Ectodermal cell (in vitro differentiated cells): Measurements from ENCODE around the gene ANKS1B.
"Not testable (repeated sequence)": the region's sequence is repeated elsewhere in the genome, so short reads cannot be mapped to it uniquely, and the experiment has no call there.

Experiments
- H3K27ac ChIP-seq: 2 replicates; pipeline ENCODE4 v1.7.0; 2013; ENCODE audit warnings: mild to moderate bottlenecking, low read depth, low read length; ENCODE audit not compliant: insufficient read depth, poor library complexity, severe bottlenecking
- H3K27me3 ChIP-seq: 2 replicates; pipeline ENCODE4 v1.7.0; 2013; ENCODE audit warnings: mild to moderate bottlenecking, low read length; ENCODE audit not compliant: insufficient read depth, control insufficient read depth, poor library complexity, severe bottlenecking
- H3K36me3 ChIP-seq: one replicate; pipeline ENCODE4 v1.7.0; 2013; ENCODE audit warnings: low read length; ENCODE audit not compliant: control insufficient read depth, insufficient read depth
- H3K4me1 ChIP-seq: one replicate; pipeline ENCODE4 v1.7.0; 2013; ENCODE audit warnings: low read length; ENCODE audit not compliant: control insufficient read depth, insufficient read depth
- H3K4me3 ChIP-seq: 2 replicates; pipeline ENCODE4 v1.7.0; 2013; ENCODE audit warnings: low read depth, low read length, control low read depth; ENCODE audit not compliant: insufficient read depth
- H3K9me3 ChIP-seq: 2 replicates; pipeline ENCODE4 v1.7.0; 2013; ENCODE audit warnings: mild to moderate bottlenecking, low read length, moderate library complexity; ENCODE audit not compliant: control insufficient read depth
- WGBS, 2 experiments: methylation state at CpG; one replicate each; pipeline ENCODE4 v1.1.7; 2013; ENCODE audit warnings: missing lambda C conversion rate in 2 of 2; 5-methylcytosine and 5-hydroxymethylcytosine counted together

ANKS1B gene

GRCh38 chr12:99680276-99680675 lies 304.5 kb downstream of the ANKS1B start:
- WGBS, 2 experiments = 92 to 93% methylated on average over 4 of the region's 4 CpGs
- Histone ChIP-seq H3K9me3 (no peaks in the 10 kb centered on the region), H3K27ac (no peak overlapping the region), H3K36me3 (no peaks in the 10 kb centered on the region), H3K27me3 (no peaks in the 10 kb centered on the region), H3K4me3 (no peak overlapping the region), H3K4me1 (no peaks in the 10 kb centered on the region)

DNA sequence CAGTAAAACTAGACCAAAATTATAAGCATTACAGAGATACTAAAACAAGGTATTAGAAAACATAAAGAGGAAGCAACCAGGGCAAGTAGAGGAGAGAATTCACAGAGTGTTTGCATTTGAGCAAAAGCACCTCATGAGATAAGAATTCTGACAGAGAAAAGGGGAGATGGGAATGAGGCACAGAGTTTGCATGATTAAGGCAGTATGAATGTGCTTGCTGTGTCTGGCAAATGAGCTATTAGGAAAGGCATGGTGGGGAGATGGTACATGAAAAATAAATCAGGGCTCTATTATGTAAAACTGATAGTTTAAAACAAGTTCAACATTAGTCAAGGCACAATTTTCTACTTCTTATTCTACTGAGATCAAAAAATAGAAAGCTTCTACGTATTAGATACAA lies 314.1 kb downstream of the ANKS1B start:
- 100% methylated on average over 1 of the region's 1 CpG for WGBS, 2 experiments

DNA sequence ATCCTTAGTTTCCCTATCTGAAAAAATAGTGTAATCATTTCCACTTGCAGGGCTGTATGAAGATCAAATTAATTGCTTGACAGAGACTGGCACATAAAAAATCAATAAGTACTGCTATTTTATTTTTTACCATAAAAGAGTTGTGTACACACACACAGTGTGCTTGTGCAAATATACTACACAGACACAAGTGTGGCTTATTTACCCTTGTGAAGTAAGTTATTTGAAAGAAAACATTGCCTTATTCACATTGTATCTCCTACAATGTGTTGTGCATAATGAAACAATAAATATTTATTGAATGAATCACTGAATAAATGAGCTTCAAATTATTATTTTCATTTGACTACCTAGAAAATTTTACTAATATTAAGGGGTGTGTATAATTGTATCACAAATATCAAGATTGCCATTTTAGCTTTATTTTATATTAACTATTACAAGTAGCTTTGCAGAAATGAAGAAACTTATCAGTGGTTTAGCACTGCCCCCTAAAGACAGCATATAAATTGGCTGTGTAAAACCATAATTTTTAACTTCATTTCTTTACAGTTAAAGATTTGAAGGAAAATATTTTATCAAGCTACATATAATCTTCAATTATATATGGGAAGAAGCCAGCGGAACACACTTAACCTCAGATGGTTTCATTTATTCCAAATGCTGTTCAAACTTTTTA lies 325.9 kb downstream of the ANKS1B start:
- Histone ChIP-seq H3K36me3 (no peaks in the 10 kb centered on the region), H3K27me3 (no peaks in the 10 kb centered on the region), H3K27ac (no peak overlapping the region), H3K9me3 (no peaks in the 10 kb centered on the region), H3K4me1 (no peaks in the 10 kb centered on the region), H3K4me3 (no peak overlapping the region)
- WGBS, 2 experiments = 100% methylated on average over 1 of the region's 1 CpG

More for the DNA sequence above, 314.1 kb downstream of the ANKS1B start:
- H3K9me3 ChIP-seq = no peaks in the 10 kb centered on the region
- H3K4me3 ChIP-seq = no peak overlapping the region
- no peaks in the 10 kb centered on the region for H3K27me3 ChIP-seq
- no peak overlapping the region for H3K27ac ChIP-seq
- H3K4me1 ChIP-seq = no peaks in the 10 kb centered on the region
- no peaks in the 10 kb centered on the region for H3K36me3 ChIP-seq

DNA sequence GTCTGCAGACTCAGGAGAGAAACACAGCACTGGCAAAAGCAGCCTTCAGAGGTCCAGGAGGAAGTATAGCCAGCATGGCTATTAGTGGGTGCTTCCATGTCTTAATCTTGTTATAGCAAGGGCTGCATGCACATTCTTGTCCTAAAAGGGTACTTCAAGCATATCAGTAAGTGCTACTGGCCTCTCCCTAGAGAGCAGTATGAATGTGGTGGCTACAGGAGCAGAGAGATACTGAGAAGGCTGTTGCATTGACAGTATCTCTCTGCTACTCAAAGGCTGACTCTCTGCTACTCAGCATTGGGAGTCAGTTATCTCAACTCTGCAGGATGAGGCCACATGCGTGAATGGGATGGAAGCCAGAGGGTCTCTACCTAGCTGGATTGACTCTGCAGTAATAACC lies 335.2 kb downstream of the ANKS1B start:
- 92 to 100% methylated on average over 1 of the region's 1 CpG for WGBS, 2 experiments
- H3K36me3 ChIP-seq = no peaks in the 10 kb centered on the region
- no peak overlapping the region for H3K27ac ChIP-seq
- H3K4me1 ChIP-seq = no peaks in the 10 kb centered on the region
- H3K27me3 ChIP-seq = no peaks in the 10 kb centered on the region
- H3K9me3 ChIP-seq = no peaks in the 10 kb centered on the region
- H3K4me3 ChIP-seq = no peak overlapping the region

DNA sequence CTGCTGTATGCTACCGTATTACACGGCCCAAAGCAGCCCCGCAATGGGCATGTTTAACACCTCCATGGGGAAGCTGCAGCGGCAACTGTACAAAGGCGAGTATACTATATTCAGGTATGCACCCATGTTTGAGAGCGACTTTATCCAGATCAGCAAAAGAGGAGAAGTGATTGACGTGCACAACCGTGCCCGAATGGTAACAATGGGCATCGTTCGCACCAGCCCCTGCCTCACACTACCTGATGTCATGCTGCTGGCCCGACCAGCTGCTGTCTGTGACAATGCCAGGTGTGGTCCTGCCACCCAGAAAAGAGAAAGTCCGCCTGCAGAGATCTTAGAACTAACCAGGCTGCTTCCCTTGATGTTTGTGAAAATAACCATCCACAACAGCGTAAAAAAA lies 336.6 kb downstream of the ANKS1B start:
- Histone ChIP-seq H3K4me3 (no peak overlapping the region), H3K36me3 (no peaks in the 10 kb centered on the region), H3K27ac (no peak overlapping the region), H3K9me3 (no peaks in the 10 kb centered on the region), H3K27me3 (no peaks in the 10 kb centered on the region), H3K4me1 (no peaks in the 10 kb centered on the region)
- whole genome bisulfite sequencing, 2 experiments = 94 to 96% methylated on average over 14 of the region's 14 CpGs

GRCh38 chr12:99647453-99647852 lies 337.3 kb downstream of the ANKS1B start, which contains the start of gene GARIN6:
Gene GARIN6, plus strand, starts transcription at chr12:99647753. Its CDS starts 422 bp downstream, at chr12:99648175.
- Histone ChIP-seq H3K4me1 (no peaks in the 10 kb centered on the region), H3K9me3 (no peaks in the 10 kb centered on the region), H3K27me3 (no peaks in the 10 kb centered on the region), H3K27ac (no peak within 1 kb of the TSS), H3K4me3 (no peak within 1 kb of the TSS), H3K36me3 (no peaks in the 10 kb centered on the region)
- 95 to 96% methylated on average over 4 of the region's 4 CpGs for WGBS, 2 experiments

- no peaks in the 10 kb centered on the region for H3K9me3 ChIP-seq
- no peak overlapping the region for H3K27ac ChIP-seq
- H3K4me3 ChIP-seq = no peak overlapping the region
- 95 to 100% methylated on average over 2 of the region's 2 CpGs for WGBS, 2 experiments
- H3K27me3 ChIP-seq = no peaks in the 10 kb centered on the region
- no peaks in the 10 kb centered on the region for H3K4me1 ChIP-seq
- no peaks in the 10 kb centered on the region for H3K36me3 ChIP-seq
These were observed 340.1 kb downstream of the ANKS1B start for GRCh38 chr12:99644629-99645028.

DNA sequence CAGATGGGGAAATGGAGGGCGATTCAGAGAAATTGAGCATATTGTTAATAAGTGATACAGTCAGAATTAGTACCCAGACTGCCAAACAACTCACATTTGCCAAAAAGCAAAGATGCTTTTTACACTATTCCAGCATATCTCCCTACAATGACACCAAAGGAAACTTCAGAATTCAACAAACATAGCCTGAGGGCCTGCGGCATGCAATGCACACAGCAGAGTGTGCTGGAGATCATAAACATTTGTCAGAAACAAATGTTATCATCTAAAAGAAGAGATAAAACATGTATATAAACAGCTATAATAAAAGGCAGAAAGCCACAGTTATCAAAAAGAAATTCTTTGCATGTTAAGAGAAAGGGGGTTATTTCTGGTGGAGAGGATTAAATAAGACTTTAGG lies 357.3 kb downstream of the ANKS1B start:
- H3K27me3 ChIP-seq = no peaks in the 10 kb centered on the region
- 94% methylated on average over 2 of the region's 2 CpGs; no CpG with 5 or more reads in 1 of the 2 experiments for WGBS, 2 experiments
- no peaks in the 10 kb centered on the region for H3K4me1 ChIP-seq
- H3K4me3 ChIP-seq = no peak overlapping the region
- no peaks in the 10 kb centered on the region for H3K36me3 ChIP-seq
- no peaks in the 10 kb centered on the region for H3K9me3 ChIP-seq
- H3K27ac ChIP-seq = no peak overlapping the region

DNA sequence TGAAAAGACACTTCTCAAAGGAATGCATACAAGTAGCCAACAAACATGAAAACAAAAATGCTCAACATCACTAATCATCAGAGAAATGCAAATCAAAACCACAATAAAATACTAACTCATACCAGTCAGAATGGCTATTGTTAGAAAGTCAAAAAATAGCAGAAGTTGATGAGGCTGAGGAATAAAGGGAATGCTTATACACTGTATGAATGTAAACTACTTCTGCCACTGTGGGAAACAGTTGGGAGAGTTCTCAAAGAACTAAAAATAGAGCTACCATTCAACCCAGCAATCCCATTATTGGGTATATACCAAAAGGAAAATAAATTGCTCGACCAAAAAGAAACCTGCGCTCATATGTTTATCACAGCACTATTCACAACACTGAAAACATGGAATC lies 360.1 kb downstream of the ANKS1B start:
- not testable (repeated sequence) for H3K4me1 ChIP-seq, H3K4me3 ChIP-seq, H3K9me3 ChIP-seq, H3K27ac ChIP-seq, H3K36me3 ChIP-seq, H3K27me3 ChIP-seq
- WGBS, 2 experiments = 81 to 91% methylated on average over 2 of the region's 2 CpGs

DNA sequence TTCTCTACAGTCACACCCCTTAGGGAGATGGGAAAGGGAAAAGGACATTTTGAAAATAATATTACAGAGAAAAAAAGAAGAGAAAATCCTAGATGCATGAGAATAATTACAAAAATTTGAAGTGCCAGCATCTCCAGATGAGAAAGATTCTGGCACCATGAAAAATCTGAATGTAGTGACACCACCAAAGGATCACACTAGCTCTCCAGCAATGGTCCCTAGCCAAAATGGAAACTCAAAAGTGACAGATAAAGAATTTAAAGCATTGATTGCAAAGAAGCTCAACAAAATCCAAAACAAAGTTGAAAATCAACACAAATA lies 364.6 kb downstream of the ANKS1B start:
- no peak overlapping the region for H3K4me3 ChIP-seq
- no peaks in the 10 kb centered on the region for H3K4me1 ChIP-seq
- H3K36me3 ChIP-seq = no peaks in the 10 kb centered on the region
- H3K9me3 ChIP-seq = no peaks in the 10 kb centered on the region
- H3K27me3 ChIP-seq = no peaks in the 10 kb centered on the region
- H3K27ac ChIP-seq = no peak overlapping the region
